Calu3 (cell line): ENCODE results near the gene OSBPL5. TPM values are rescaled to one million over a fixed set of nuclear protein-coding genes. Genes with fewer than 3 reads are reported as not detected.

Source experiments
- Bru-seq: library from RNA; stranded (reverse); fragments of 400-500 nt; gene quantifications from one replicate; lab custom pipeline; 2021; lab: Mats Ljungman, UMichigan
- BruChase-seq, 2 experiments: library from RNA; stranded (reverse); fragments of 400-500 nt; gene quantifications; one replicate each; lab custom pipeline; 2021; lab: Mats Ljungman, UMichigan
- BruUV-seq: library from RNA; stranded (reverse); fragments of 400-500 nt; replicated peaks from 2 replicates; lab custom pipeline; 2021; lab: Mats Ljungman, UMichigan
- CTCF ChIA-PET: fragments of 300-600 bp; sonication (Branson Sonifier 250); formaldehyde crosslinking; loops from one replicate; lab custom pipeline; 2022; ENCODE audit warnings: antibody characterized with exemption; lab: Charles Lee
- DNase-seq: peaks from one replicate; pipeline ENCODE4 v3.0.0; 2022
- H3K27ac Mint-ChIP-seq: one replicate; pipeline ENCODE4 v1.8.0; 2022; ENCODE audit warnings: mixed read lengths; ENCODE audit not compliant: unreplicated experiment
- H3K27me3 Mint-ChIP-seq: one replicate; pipeline ENCODE4 v1.8.0; 2022; ENCODE audit warnings: mixed read lengths; ENCODE audit not compliant: unreplicated experiment
- H3K36me3 Mint-ChIP-seq: one replicate; pipeline ENCODE4 v1.8.0; 2022; ENCODE audit warnings: mild to moderate bottlenecking, moderate library complexity, mixed read lengths; ENCODE audit not compliant: insufficient read depth, unreplicated experiment
- H3K4me1 Mint-ChIP-seq: one replicate; pipeline ENCODE4 v1.8.0; 2022; ENCODE audit warnings: mild to moderate bottlenecking, low read depth, mixed read lengths; ENCODE audit not compliant: unreplicated experiment
- H3K4me3 Mint-ChIP-seq: one replicate; pipeline ENCODE4 v1.8.0; 2022; ENCODE audit warnings: mild to moderate bottlenecking, low read depth, moderate library complexity, mixed read lengths; ENCODE audit not compliant: unreplicated experiment
- H3K9me3 Mint-ChIP-seq: one replicate; pipeline ENCODE4 v1.8.0; 2022; ENCODE audit warnings: low read depth, mixed read lengths; ENCODE audit not compliant: unreplicated experiment
- intact Hi-C: fragments of 100-400 bp; cut with micrococcal nuclease; formaldehyde crosslinking; loops from one replicate; pipeline ENCODE4 v1.10.0; 2022; ENCODE audit not compliant: unreplicated experiment
- long read RNA-seq: library from polyadenylated mRNA; stranded (forward); transcript quantifications from one replicate; pipeline ENCODE4 v2.0.0, GENCODE V29; 2022
- total RNA-seq: library from RNA; stranded (reverse); gene quantifications from 2 replicates; pipeline ENCODE4 v1.2.3, GENCODE V29; 2022
- TF ChIP-seq, protein P1 (sequence below): fragments of 200-600 bp; IDR thresholded peaks from one replicate; pipeline ENCODE4 v1.8.0; 2022; ENCODE audit warnings: antibody characterized with exemption; ENCODE audit not compliant: unreplicated experiment

OSBPL5 gene, protein sequence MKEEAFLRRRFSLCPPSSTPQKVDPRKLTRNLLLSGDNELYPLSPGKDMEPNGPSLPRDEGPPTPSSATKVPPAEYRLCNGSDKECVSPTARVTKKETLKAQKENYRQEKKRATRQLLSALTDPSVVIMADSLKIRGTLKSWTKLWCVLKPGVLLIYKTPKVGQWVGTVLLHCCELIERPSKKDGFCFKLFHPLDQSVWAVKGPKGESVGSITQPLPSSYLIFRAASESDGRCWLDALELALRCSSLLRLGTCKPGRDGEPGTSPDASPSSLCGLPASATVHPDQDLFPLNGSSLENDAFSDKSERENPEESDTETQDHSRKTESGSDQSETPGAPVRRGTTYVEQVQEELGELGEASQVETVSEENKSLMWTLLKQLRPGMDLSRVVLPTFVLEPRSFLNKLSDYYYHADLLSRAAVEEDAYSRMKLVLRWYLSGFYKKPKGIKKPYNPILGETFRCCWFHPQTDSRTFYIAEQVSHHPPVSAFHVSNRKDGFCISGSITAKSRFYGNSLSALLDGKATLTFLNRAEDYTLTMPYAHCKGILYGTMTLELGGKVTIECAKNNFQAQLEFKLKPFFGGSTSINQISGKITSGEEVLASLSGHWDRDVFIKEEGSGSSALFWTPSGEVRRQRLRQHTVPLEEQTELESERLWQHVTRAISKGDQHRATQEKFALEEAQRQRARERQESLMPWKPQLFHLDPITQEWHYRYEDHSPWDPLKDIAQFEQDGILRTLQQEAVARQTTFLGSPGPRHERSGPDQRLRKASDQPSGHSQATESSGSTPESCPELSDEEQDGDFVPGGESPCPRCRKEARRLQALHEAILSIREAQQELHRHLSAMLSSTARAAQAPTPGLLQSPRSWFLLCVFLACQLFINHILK
- total RNA-seq (6.1 and 7.1 TPM in 2 replicates), Bru-seq, nascent RNA (percentile 35 among the genes with signal in this experiment), BruChase-seq, experiment 1, labeled RNA remaining after a 6-hour chase (percentile 33 among the genes with signal in this experiment), BruChase-seq, experiment 2, labeled RNA remaining after a 2-hour chase (percentile 42 among the genes with signal in this experiment)
- long read RNA-seq, partial matches to known transcripts = 1 of 3 reads
- long read RNA-seq, other reads (novel, unspliced or antisense) = 0 of 3 reads

DNA sequence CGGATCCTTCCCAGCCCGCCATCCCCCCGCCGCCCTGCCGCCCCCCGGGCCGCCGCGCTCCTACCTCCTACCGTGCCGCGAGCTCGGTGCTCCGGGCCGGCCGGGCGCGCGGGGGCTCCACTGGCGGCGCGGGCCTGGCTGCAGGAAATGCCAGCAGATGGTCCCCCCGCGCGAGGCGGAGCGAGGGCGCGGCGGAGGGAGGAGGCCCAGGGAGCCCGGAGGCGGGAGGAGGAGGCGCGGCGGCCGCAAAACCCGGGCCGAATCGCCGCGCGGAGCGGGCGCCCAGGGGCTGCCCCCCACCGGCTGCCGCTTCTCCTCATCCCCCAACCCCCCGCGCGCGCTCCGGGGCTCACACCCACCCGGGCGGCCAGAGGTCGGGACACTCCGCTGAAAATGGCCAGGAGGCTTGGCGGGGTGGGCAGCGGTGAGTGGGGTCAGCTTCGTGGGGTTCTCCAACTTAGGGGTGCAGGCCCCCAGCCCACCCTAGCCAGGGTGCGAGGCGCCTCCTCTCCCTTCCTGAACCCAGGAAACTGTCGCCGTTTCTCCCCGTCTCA, at the start of gene OSBPL5:
OSBPL5 (minus strand) TSS at position 159 of the 554 bp plus-strand sequence. CDS start 36,162 bp downstream, outside the sequence.
- Mint-ChIP-seq H3K36me3 (peaks cover 17% of the 10 kb centered on the region), H3K27ac (peak within 1 kb of the TSS; percentile 50), H3K4me1 (peaks cover 16% of the 10 kb centered on the region), H3K27me3 (peaks cover 62% of the 10 kb centered on the region), H3K4me3 (peak within 1 kb of the TSS; percentile 70), H3K9me3 (no peaks in the 10 kb centered on the region)
- intact Hi-C loops = no loop called here
- TF ChIP-seq, protein P1, sequence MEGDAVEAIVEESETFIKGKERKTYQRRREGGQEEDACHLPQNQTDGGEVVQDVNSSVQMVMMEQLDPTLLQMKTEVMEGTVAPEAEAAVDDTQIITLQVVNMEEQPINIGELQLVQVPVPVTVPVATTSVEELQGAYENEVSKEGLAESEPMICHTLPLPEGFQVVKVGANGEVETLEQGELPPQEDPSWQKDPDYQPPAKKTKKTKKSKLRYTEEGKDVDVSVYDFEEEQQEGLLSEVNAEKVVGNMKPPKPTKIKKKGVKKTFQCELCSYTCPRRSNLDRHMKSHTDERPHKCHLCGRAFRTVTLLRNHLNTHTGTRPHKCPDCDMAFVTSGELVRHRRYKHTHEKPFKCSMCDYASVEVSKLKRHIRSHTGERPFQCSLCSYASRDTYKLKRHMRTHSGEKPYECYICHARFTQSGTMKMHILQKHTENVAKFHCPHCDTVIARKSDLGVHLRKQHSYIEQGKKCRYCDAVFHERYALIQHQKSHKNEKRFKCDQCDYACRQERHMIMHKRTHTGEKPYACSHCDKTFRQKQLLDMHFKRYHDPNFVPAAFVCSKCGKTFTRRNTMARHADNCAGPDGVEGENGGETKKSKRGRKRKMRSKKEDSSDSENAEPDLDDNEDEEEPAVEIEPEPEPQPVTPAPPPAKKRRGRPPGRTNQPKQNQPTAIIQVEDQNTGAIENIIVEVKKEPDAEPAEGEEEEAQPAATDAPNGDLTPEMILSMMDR = no peak
- CTCF ChIA-PET = no interaction called here
- BruUV-seq = no TSS peak
- peak; percentile 61 for DNase-seq

DNA sequence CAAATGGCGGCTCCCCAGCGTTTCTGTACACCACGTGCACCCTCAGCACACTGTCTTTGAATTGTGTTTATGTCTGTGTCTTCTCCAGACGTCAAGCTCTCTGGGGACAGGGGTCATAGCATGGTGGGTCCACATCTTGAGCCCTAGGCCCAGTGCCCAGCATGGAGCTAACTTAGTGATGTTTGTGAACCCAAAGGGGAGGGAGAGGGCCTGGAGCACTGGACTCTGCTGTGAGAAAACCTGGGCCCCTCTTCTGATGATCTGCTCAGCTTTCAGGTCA, 49.2 kb upstream of the OSBPL5 start:
- CTCF ChIA-PET = no interaction called here

DNA sequence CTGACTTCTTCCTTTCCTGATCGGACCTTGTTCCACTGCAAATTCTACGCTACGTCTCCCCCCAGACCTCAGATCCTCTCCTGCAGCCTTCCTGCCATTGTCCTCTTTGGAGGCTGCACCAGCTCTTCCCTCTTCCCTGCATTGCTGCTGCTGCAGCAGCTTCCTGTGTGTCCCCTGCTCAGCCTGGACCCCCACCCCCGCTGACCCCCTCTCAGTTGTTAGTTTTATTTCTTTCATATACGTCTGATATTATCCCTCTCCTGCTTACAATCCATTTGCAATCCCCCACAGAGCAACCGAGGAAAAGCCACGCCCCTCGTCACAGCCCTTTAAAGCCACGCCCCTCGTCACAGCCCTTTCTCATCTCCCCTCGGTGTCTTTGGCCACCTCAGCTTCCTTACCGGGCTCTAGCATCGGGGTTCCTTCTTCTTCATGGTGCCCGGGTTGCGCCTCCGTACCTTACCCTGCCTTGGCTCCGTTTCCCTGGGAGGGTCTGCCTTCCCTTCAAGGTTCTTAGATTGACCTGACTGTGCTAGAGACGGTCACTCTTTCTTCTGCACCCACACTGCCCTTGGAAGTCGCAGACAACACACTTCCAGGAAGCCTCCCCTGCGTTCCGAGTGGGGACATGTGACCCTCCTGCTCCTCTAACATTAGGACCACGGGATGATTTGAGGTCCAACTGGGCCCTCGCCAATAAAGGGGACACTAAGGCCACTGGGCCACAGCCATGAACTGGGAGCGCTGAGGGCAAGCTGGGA, 48.7 kb upstream of the OSBPL5 start:
- no TSS peak for BruUV-seq
- H3K36me3 Mint-ChIP-seq = peaks cover 7% of the 10 kb centered on the region
- H3K4me3 Mint-ChIP-seq = no peak overlapping the region
- H3K4me1 Mint-ChIP-seq = peaks cover 8% of the 10 kb centered on the region
- H3K9me3 Mint-ChIP-seq = no peaks in the 10 kb centered on the region
- no peak overlapping the region for H3K27ac Mint-ChIP-seq
- TF ChIP-seq, protein P1 = no peak
- no peak for DNase-seq
- CTCF ChIA-PET = no interaction called here
- H3K27me3 Mint-ChIP-seq = peaks cover 85% of the 10 kb centered on the region
- intact Hi-C loops = no loop called here

More for the DNA sequence above, 49.2 kb upstream of the OSBPL5 start:
- intact Hi-C loops = no loop called here
- TF ChIP-seq, protein P1 = no peak
- no peak overlapping the region for H3K4me3 Mint-ChIP-seq
- no peak overlapping the region for H3K27ac Mint-ChIP-seq
- no peaks in the 10 kb centered on the region for H3K9me3 Mint-ChIP-seq
- peaks cover 86% of the 10 kb centered on the region for H3K27me3 Mint-ChIP-seq
- no TSS peak for BruUV-seq
- peaks cover 7% of the 10 kb centered on the region for H3K36me3 Mint-ChIP-seq
- no peak for DNase-seq
- H3K4me1 Mint-ChIP-seq = peaks cover 8% of the 10 kb centered on the region
